Panc1 (cell line): ENCODE data around the gene SYF2.

ENCODE experiments used
- POLR2AphosphoS5 ChIP-seq: IDR thresholded peaks from 2 replicates; pipeline ENCODE4 v1.6.1; 2012; ENCODE audit warnings: mild to moderate bottlenecking, low read depth, low read length, moderate library complexity
- REST ChIP-seq, 2 experiments: IDR thresholded peaks; 2 replicates each; pipeline ENCODE4 v1.6.1; 2011 to 2012; ENCODE audit warnings: low read depth in 2 of 2, control low read depth in 1 of 2, low read length in 1 of 2, mild to moderate bottlenecking in 1 of 2, moderate library complexity in 1 of 2; ENCODE audit not compliant: insufficient read depth in 1 of 2
- SIN3A ChIP-seq: IDR thresholded peaks from 2 replicates; pipeline ENCODE4 v1.6.1; 2012; ENCODE audit warnings: low read depth, mild to moderate bottlenecking, low read length, moderate library complexity, borderline replicate concordance; ENCODE audit not compliant: insufficient read depth
- TF ChIP-seq, protein P1 (sequence below): fragments of 450-650 bp; IDR thresholded peaks from 2 replicates; pipeline ENCODE4 v1.5.1; 2017; ENCODE audit warnings: mild to moderate bottlenecking

DNA sequence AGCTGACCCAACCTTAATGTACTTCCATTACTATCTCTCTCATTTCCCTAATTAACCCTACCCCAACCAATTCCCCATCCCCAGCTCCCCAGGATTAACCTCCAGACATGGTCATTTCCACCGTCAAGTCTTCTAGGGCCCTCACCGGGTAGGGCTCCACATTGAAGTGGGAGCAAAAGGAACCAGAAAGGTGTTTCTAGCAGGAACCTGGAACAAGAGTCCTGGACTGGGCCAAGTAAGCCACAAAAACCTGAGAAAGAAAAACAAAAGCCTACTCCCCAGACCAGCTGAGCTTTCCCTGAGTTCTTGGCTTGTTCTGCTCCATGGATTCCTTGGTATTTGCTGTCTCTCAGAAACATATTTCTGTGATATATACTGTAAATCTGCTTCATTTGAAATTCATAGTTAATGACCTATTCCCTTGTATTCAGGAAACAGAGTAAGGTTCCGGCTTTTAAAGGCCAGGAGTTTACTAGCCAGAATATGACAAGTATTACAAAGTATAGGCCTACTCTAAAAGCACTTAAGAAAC lies 58.4 kb downstream of the SYF2 start:
- TF ChIP-seq POLR2AphosphoS5 (no peak), REST (IDR thresholded peaks at IDR 0.05; ENCODE audit: insufficient read depth in 1 of 2, low read depth in 2 of 2, low read length in 1 of 2) (no peak), SIN3A (no peak)
- TF ChIP-seq, protein P1, sequence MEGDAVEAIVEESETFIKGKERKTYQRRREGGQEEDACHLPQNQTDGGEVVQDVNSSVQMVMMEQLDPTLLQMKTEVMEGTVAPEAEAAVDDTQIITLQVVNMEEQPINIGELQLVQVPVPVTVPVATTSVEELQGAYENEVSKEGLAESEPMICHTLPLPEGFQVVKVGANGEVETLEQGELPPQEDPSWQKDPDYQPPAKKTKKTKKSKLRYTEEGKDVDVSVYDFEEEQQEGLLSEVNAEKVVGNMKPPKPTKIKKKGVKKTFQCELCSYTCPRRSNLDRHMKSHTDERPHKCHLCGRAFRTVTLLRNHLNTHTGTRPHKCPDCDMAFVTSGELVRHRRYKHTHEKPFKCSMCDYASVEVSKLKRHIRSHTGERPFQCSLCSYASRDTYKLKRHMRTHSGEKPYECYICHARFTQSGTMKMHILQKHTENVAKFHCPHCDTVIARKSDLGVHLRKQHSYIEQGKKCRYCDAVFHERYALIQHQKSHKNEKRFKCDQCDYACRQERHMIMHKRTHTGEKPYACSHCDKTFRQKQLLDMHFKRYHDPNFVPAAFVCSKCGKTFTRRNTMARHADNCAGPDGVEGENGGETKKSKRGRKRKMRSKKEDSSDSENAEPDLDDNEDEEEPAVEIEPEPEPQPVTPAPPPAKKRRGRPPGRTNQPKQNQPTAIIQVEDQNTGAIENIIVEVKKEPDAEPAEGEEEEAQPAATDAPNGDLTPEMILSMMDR, result no peak
